ENCODE measurements around the gene ZNF768. TPM values are rescaled to one million over a fixed set of nuclear protein-coding genes. Genes with fewer than 3 reads are reported as not detected.
"Not testable (repeated sequence)": the region's sequence is repeated elsewhere in the genome, so short reads cannot be mapped to it uniquely, and the experiment has no call there.

ZNF768 gene
- total RNA-seq, 4 donors from 2014 or later: 13.6 to 24.5 (median 20.6) TPM

DNA sequence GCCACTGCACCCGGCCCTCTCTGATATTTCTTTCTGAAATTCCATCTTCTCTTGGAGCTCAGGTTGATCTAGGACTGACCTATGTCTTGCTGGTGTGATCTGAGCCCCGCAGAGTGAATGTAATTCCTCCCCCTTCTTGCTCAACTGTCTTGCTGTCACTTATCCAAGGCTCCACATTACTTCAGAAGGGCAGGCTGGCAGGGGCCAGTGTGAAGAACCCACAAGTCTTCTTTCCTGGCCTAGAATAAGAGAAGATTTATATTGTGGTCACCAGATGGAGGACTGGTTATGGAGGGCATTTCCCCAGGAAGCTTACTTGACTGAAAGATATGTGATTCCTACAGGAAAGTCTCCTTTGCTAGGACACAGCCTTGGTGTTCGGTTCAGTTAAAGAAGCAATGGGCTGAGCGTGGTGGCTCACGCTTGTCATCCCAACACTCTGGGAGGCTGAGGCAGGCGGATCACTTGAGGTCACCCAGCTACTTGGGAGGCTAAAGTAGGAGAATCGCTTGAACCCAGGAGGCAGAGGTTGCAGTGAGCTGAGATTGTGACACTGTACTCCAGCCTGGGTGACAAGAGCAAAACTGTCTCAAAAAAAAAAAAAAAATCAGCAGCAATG lies 40.4 kb downstream of the ZNF768 start:
- peaks cover 0 to 4% (median 0%) of the 10 kb centered on the region in 4 donors for H3K27me3 ChIP-seq
- no peak for TF ChIP-seq POLR2A (IDR thresholded peaks at IDR 0.05)
- TF ChIP-seq, protein P1, sequence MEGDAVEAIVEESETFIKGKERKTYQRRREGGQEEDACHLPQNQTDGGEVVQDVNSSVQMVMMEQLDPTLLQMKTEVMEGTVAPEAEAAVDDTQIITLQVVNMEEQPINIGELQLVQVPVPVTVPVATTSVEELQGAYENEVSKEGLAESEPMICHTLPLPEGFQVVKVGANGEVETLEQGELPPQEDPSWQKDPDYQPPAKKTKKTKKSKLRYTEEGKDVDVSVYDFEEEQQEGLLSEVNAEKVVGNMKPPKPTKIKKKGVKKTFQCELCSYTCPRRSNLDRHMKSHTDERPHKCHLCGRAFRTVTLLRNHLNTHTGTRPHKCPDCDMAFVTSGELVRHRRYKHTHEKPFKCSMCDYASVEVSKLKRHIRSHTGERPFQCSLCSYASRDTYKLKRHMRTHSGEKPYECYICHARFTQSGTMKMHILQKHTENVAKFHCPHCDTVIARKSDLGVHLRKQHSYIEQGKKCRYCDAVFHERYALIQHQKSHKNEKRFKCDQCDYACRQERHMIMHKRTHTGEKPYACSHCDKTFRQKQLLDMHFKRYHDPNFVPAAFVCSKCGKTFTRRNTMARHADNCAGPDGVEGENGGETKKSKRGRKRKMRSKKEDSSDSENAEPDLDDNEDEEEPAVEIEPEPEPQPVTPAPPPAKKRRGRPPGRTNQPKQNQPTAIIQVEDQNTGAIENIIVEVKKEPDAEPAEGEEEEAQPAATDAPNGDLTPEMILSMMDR (IDR thresholded peaks at IDR 0.05): no peak
- no peak overlapping the region for H3K27ac ChIP-seq
- intact Hi-C loops (cut with DNase I): no loop called here
- peaks cover 0 to 20% (median 0%) of the 10 kb centered on the region in 3 donors for H3K4me1 ChIP-seq
- H3K9me3 ChIP-seq: no peaks in the 10 kb centered on the region
- H3K4me3 ChIP-seq: no peak overlapping the region
- no peaks in the 10 kb centered on the region for H3K36me3 ChIP-seq
- 73 to 90% methylated on average over 6 to 7 of the region's 7 CpGs for WGBS, 2 donors
- DNase-seq: no peak

- Histone ChIP-seq H3K27ac (no peak overlapping the region), H3K36me3 (no peaks in the 10 kb centered on the region), H3K9me3 (no peaks in the 10 kb centered on the region), H3K4me3 (no peak overlapping the region), H3K4me1 (peaks cover 0 to 9% (median 0%) of the 10 kb centered on the region in 3 donors), H3K27me3 (peaks cover 0 to 4% (median 0%) of the 10 kb centered on the region in 4 donors)
- no peak for DNase-seq
- intact Hi-C loops (cut with DNase I): no loop called here
- TF ChIP-seq POLR2A (IDR thresholded peaks at IDR 0.05): no peak
- TF ChIP-seq, protein P1 (IDR thresholded peaks at IDR 0.05): no peak
Observed at GRCh38 chr16:30484887-30485286, 41.5 kb downstream of the ZNF768 start.

DNA sequence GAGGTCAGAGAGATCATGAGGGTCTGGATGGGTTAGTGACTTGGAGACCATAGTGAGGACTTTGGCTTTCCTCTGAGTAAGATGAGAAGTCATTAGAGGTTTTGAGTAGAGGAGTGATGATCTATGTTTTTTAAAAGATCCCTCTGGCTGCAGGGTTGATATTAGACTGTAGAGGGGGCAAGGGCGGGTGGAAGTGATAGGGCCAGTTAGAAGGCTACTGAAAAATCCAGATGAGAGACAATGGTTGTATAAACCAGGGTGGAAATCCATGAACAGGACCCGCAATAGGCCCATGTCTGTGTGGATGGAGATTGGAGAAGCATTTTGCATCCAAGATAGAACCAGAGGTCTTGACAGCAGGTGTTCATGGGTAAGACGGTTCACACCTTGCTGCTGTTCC lies 44.0 kb downstream of the ZNF768 start:
- H3K4me3 ChIP-seq: no peak overlapping the region
- no peak overlapping the region for H3K27ac ChIP-seq
- H3K27me3 ChIP-seq: peaks cover 0 to 4% (median 0%) of the 10 kb centered on the region in 4 donors
- H3K36me3 ChIP-seq: no peaks in the 10 kb centered on the region
- no peaks in the 10 kb centered on the region for H3K9me3 ChIP-seq
- no peak for DNase-seq
- no peak for TF ChIP-seq POLR2A (IDR thresholded peaks at IDR 0.05)
- TF ChIP-seq, protein P1 (IDR thresholded peaks at IDR 0.05): peak in 2 of 6 experiments; percentile 9 to 33
- intact Hi-C loops (cut with DNase I): no loop called here
- no peaks in the 10 kb centered on the region for H3K4me1 ChIP-seq
- WGBS, 2 donors: 87 to 90% methylated on average over 3 of the region's 3 CpGs

GRCh38 chr16:30481381-30481780 lies 45.0 kb downstream of the ZNF768 start:
- intact Hi-C loops (cut with DNase I): no loop called here

DNA sequence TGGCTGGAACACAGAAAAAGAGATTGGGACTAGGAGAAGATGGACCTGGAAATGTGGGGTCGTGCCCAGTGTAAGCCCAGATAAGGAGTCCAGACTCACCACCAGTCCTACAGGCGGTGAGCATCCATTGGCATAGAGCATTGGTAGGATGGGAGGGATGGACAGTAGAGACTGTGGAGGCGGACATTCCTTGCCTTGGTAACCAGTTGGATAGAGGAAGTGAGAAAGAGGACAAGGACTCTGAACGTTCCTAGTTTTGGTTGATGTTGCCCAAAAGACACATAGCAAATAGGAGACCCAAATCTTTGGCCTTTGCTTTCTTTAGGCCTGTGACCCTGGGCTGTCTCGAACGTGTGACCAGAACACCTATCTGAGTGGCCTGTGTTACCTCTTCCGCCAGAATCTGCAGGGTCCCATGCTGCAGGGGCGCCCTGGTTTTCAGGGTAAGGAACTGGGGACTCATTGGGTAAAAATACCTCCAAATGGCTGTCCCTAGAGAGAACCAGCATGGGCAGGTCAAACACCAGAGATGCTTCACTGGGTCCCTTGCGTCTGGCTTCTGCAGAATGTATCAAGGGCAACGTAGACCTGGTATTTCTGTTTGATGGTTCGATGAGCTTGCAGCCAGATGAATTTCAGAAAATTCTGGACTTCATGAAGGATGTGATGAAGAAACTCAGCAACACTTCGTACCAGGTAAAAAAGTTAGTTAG lies 47.4 kb downstream of the ZNF768 start:
- 80 to 89% methylated on average over 8 to 10 of the region's 12 CpGs for WGBS, 2 donors

More at GRCh38 chr16:30481381-30481780, 45.0 kb downstream of the ZNF768 start:
- 74 to 88% methylated on average over 5 of the region's 5 CpGs for WGBS, 2 donors
- H3K36me3 ChIP-seq: no peaks in the 10 kb centered on the region
- no peaks in the 10 kb centered on the region for H3K9me3 ChIP-seq
- H3K4me3 ChIP-seq: no peak overlapping the region
- no peak for DNase-seq
- H3K27ac ChIP-seq: no peak overlapping the region
- peaks cover 0 to 4% (median 0%) of the 10 kb centered on the region in 4 donors for H3K27me3 ChIP-seq
- no peak for TF ChIP-seq POLR2A (IDR thresholded peaks at IDR 0.05)
- TF ChIP-seq, protein P1 (IDR thresholded peaks at IDR 0.05): no peak
- no peaks in the 10 kb centered on the region for H3K4me1 ChIP-seq

GRCh38 chr16:30477773-30478172 lies 48.6 kb downstream of the ZNF768 start:
- H3K27ac ChIP-seq; intact Hi-C loops (cut with DNase I); H3K9me3 ChIP-seq; H3K4me1 ChIP-seq; DNase-seq; H3K4me3 ChIP-seq; H3K36me3 ChIP-seq: not testable (repeated sequence)
- 85 to 89% methylated on average over 3 of the region's 3 CpGs for WGBS, 2 donors
- H3K27me3 ChIP-seq: peaks cover 0 to 31% (median 4%) of the 10 kb centered on the region in 4 donors

More for the DNA sequence above, 47.4 kb downstream of the ZNF768 start:
- Histone ChIP-seq H3K27ac (no peak overlapping the region), H3K27me3 (peaks cover 0 to 23% (median 2%) of the 10 kb centered on the region in 4 donors), H3K9me3 (no peaks in the 10 kb centered on the region), H3K4me3 (no peak overlapping the region), H3K36me3 (no peaks in the 10 kb centered on the region), H3K4me1 (no peaks in the 10 kb centered on the region)
- intact Hi-C loops (cut with DNase I): no loop called here
- TF ChIP-seq, protein P1 (IDR thresholded peaks at IDR 0.05): no peak
- TF ChIP-seq POLR2A (IDR thresholded peaks at IDR 0.05): no peak
- no peak for DNase-seq

Measured in esophagus squamous epithelium (tissue), 5 donors.